HFFc6 (cell line): ENCODE results near the gene CARD19. TPM values are rescaled to one million over a fixed set of nuclear protein-coding genes. Genes with fewer than 3 reads are reported as not detected.

Source experiments
- DNase-seq: peaks from one replicate; pipeline ENCODE4 v3.0.0-alpha.2; 2018
- H3K27ac Mint-ChIP-seq: 2 replicates; pipeline ENCODE4 v1.8.0; 2020; ENCODE audit warnings: mild to moderate bottlenecking, mixed read lengths
- H3K27me3 Mint-ChIP-seq: 2 replicates; pipeline ENCODE4 v1.8.0; 2021; ENCODE audit warnings: mild to moderate bottlenecking, moderate library complexity, mixed read lengths; ENCODE audit not compliant: insufficient read depth
- H3K36me3 Mint-ChIP-seq: 2 replicates; pipeline ENCODE4 v1.8.0; 2021; ENCODE audit warnings: low read depth, mixed read lengths
- H3K4me1 Mint-ChIP-seq: 2 replicates; pipeline ENCODE4 v1.8.0; 2020; ENCODE audit warnings: low read depth, mixed read lengths
- H3K4me3 Mint-ChIP-seq: 2 replicates; pipeline ENCODE4 v1.8.0; 2020; ENCODE audit warnings: mild to moderate bottlenecking, moderate library complexity, mixed read lengths
- H3K9me3 Mint-ChIP-seq: 2 replicates; pipeline ENCODE4 v1.8.0; 2020; ENCODE audit warnings: mild to moderate bottlenecking, mixed read lengths
- CTCF ChIP-seq: fragments of 200-600 bp; sonication (generic); IDR thresholded peaks from 2 replicates; pipeline ENCODE4 v1.5.0; 2021; ENCODE audit warnings: antibody characterized with exemption, mild to moderate bottlenecking
- total RNA-seq, 6 experiments: library from RNA; stranded (reverse); fragmentation: NEBNext Ultra II Directional; extraction: Animal tissue kit (Norgen Biotek cat#: 25700); gene quantifications; 2 replicates in 1 of 6; 3 replicates in 5 of 6; pipeline ENCODE4 v1.2.3, GENCODE V29; 2021

Gene CARD19
- total RNA-seq, 6 experiments from 2014 or later: 35.3 to 40.6 (median 37.9) TPM

GRCh38 chr9:93126825-93127368, 30.9 kb downstream of the CARD19 start:
- DNase-seq: no peak
- H3K27ac Mint-ChIP-seq: no peak overlapping the region
- H3K36me3 Mint-ChIP-seq: no peaks in the 10 kb centered on the region
- 0 out of 2 replicates have a peak, but pooled peaks cover 1% of the 10 kb centered on the region for H3K27me3 Mint-ChIP-seq
- TF ChIP-seq CTCF: no peak
- H3K9me3 Mint-ChIP-seq: no peaks in the 10 kb centered on the region
- H3K4me3 Mint-ChIP-seq: no peak overlapping the region
- H3K4me1 Mint-ChIP-seq: peaks cover 3% of the 10 kb centered on the region

- no peaks in the 10 kb centered on the region for H3K9me3 Mint-ChIP-seq
Measured at GRCh38 chr9:93127395-93127911, 31.4 kb downstream of the CARD19 start.

GRCh38 chr9:93128011-93128714, 32.1 kb downstream of the CARD19 start:
- H3K36me3 Mint-ChIP-seq: no peaks in the 10 kb centered on the region

More at GRCh38 chr9:93127395-93127911, 31.4 kb downstream of the CARD19 start:
- H3K4me3 Mint-ChIP-seq: no peak overlapping the region
- H3K4me1 Mint-ChIP-seq: peaks cover 8% of the 10 kb centered on the region
- 0 out of 2 replicates have a peak, but pooled peaks have one; percentile 12 for TF ChIP-seq CTCF
- 0 out of 2 replicates have a peak, but pooled peaks cover 1% of the 10 kb centered on the region for H3K27me3 Mint-ChIP-seq
- no peaks in the 10 kb centered on the region for H3K36me3 Mint-ChIP-seq
- no peak overlapping the region for H3K27ac Mint-ChIP-seq
- DNase-seq: no peak

GRCh38 chr9:93128715-93129224, 32.8 kb downstream of the CARD19 start:
- no peak for TF ChIP-seq CTCF
- Mint-ChIP-seq H3K36me3 (no peaks in the 10 kb centered on the region), H3K27ac (no peak overlapping the region), H3K27me3 (0 out of 2 replicates have a peak, but pooled peaks cover 1% of the 10 kb centered on the region), H3K4me1 (peaks cover 18% of the 10 kb centered on the region), H3K9me3 (no peaks in the 10 kb centered on the region), H3K4me3 (no peak overlapping the region)
- DNase-seq: no peak

More at GRCh38 chr9:93128011-93128714, 32.1 kb downstream of the CARD19 start:
- Mint-ChIP-seq H3K4me1 (peaks cover 16% of the 10 kb centered on the region), H3K27me3 (0 out of 2 replicates have a peak, but pooled peaks cover 1% of the 10 kb centered on the region), H3K9me3 (no peaks in the 10 kb centered on the region), H3K4me3 (no peak overlapping the region), H3K27ac (no peak overlapping the region)
- DNase-seq: no peak
- TF ChIP-seq CTCF: no peak

- H3K4me3 Mint-ChIP-seq: no peak overlapping the region
- no peak for DNase-seq
- no peak for TF ChIP-seq CTCF
- no peak overlapping the region for H3K27ac Mint-ChIP-seq
- H3K4me1 Mint-ChIP-seq: peaks cover 18% of the 10 kb centered on the region
- H3K9me3 Mint-ChIP-seq: no peaks in the 10 kb centered on the region
- H3K27me3 Mint-ChIP-seq: 0 out of 2 replicates have a peak, but pooled peaks cover 1% of the 10 kb centered on the region
- H3K36me3 Mint-ChIP-seq: no peaks in the 10 kb centered on the region
Measured at GRCh38 chr9:93129286-93129685, 33.3 kb downstream of the CARD19 start.
